Activated CD8-positive, alpha-beta memory T cell treated with anti-CD3 and anti-CD28 coated beads, Interleukin-2, amount 10 ng/mL, durations not matched to agents 7 days and 5 days (primary cell): ENCODE measurements around the gene STK11IP. TPM values are rescaled to one million over a fixed set of nuclear protein-coding genes. Genes with fewer than 3 reads are reported as not detected.

Experiments used
- ATAC-seq: fragments of 150-1000 bp; cut with Tn5 transposase; one replicate; pipeline ENCODE4 v1.10.0; 2021; ENCODE audit warnings: moderate library complexity
- CTCF ChIA-PET: fragments of 350-600 bp; sonication (Branson Sonifier 250); formaldehyde crosslinking; loops from one replicate; lab custom pipeline; 2021; ENCODE audit warnings: antibody characterized with exemption; lab: Charles Lee
- DNase-seq: peaks from one replicate; pipeline ENCODE4 v3.0.0-alpha.2; 2020
- H3K27ac Mint-ChIP-seq: one replicate; pipeline ENCODE4 v1.8.0; 2021; ENCODE audit warnings: mild to moderate bottlenecking, mixed read lengths
- H3K27me3 Mint-ChIP-seq: one replicate; pipeline ENCODE4 v1.8.0; 2021; ENCODE audit warnings: mixed read lengths
- H3K36me3 Mint-ChIP-seq: one replicate; pipeline ENCODE4 v1.8.0; 2021; ENCODE audit warnings: mild to moderate bottlenecking, mixed read lengths
- H3K4me1 Mint-ChIP-seq: one replicate; pipeline ENCODE4 v1.8.0; 2021; ENCODE audit warnings: mixed read lengths
- H3K4me3 Mint-ChIP-seq: one replicate; pipeline ENCODE4 v1.8.0; 2021; ENCODE audit warnings: mild to moderate bottlenecking, moderate library complexity, mixed read lengths
- H3K9me3 Mint-ChIP-seq: one replicate; pipeline ENCODE4 v1.8.0; 2022; ENCODE audit warnings: low read depth, mixed read lengths
- total RNA-seq, 2 experiments: library from RNA; stranded (reverse); gene quantifications; one replicate each; pipeline ENCODE4 v1.2.3, GENCODE V29; 2021

The STK11IP gene
- total RNA-seq, 2 experiments from 2014 or later: 27.7 to 30.8 TPM

GRCh38 chr2:219638948-219639755 is 41.5 kb downstream of the STK11IP start:
- peaks cover 3% of the 10 kb centered on the region for H3K27me3 Mint-ChIP-seq
- peaks cover 17% of the 10 kb centered on the region for H3K4me1 Mint-ChIP-seq

DNA sequence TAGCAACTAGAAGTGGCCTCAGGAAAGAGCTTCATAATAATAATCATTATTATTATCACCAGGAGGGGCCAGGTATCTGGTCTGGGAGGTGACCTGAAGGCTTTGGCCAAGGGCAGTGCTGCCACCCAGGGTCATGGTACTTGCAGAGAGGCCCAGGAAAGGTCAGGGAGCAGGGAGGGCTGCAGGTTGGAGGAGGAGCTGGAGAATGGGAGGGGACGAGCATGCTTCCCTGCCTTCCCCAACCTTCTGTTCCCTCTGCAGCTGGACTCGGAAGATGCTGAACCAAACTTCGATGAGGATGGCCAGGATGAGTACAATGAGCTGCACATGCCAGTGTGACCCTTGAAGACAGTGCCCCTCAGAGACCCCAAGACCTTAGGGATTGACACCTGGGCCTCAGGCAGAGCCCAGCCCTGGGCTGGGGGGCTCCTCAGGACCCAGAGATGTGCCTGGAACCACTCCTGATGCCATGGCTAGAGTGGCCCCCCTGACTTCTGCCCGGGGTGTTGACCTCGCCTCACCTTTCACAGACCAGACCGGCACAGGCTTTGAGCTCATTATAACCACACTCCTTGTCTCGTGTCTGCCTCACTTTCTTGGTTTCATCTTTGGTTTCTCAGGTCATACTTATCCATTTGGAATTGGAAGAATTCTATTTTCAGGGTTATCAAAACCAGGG is 43.9 kb downstream of the STK11IP start:
- H3K9me3 Mint-ChIP-seq: no peaks in the 10 kb centered on the region
- CTCF ChIA-PET: interaction anchor here (0.9 to 4.7 kb wide), 9 partner anchors 9 to 238 kb away, joined by 3 to 89 read pairs (median 4); partner anchors contain the start of genes CHPF and TMEM198
- no peak for ATAC-seq
- no peak overlapping the region for H3K27ac Mint-ChIP-seq
- H3K4me3 Mint-ChIP-seq: no peak overlapping the region
- no peak for DNase-seq
- peaks cover 17% of the 10 kb centered on the region for H3K4me1 Mint-ChIP-seq
- peaks cover 3% of the 10 kb centered on the region for H3K27me3 Mint-ChIP-seq
- no peaks in the 10 kb centered on the region for H3K36me3 Mint-ChIP-seq

More at GRCh38 chr2:219638948-219639755, 41.5 kb downstream of the STK11IP start:
- ATAC-seq: no peak
- DNase-seq: no peak
- Mint-ChIP-seq H3K36me3 (no peaks in the 10 kb centered on the region), H3K9me3 (no peaks in the 10 kb centered on the region), H3K4me3 (no peak overlapping the region), H3K27ac (no peak overlapping the region)
- CTCF ChIA-PET: interaction anchor here (0.6 to 2.0 kb wide), 4 partner anchors 79 to 103 kb away, joined by 3 to 6 read pairs (median 3); no protein-coding TSS in a partner anchor

GRCh38 chr2:219642069-219642454 is 44.4 kb downstream of the STK11IP start:
- no peak for ATAC-seq
- H3K4me1 Mint-ChIP-seq: peaks cover 17% of the 10 kb centered on the region
- no peak overlapping the region for H3K4me3 Mint-ChIP-seq
- H3K27me3 Mint-ChIP-seq: peaks cover 3% of the 10 kb centered on the region
- CTCF ChIA-PET: interaction anchor here (0.9 to 4.7 kb wide), 14 partner anchors 9 to 239 kb away, joined by 3 to 89 read pairs (median 4); partner anchors contain the start of genes CHPF, GMPPA and TMEM198
- no peak overlapping the region for H3K27ac Mint-ChIP-seq
- H3K36me3 Mint-ChIP-seq: no peaks in the 10 kb centered on the region
- no peaks in the 10 kb centered on the region for H3K9me3 Mint-ChIP-seq
- DNase-seq: no peak

DNA sequence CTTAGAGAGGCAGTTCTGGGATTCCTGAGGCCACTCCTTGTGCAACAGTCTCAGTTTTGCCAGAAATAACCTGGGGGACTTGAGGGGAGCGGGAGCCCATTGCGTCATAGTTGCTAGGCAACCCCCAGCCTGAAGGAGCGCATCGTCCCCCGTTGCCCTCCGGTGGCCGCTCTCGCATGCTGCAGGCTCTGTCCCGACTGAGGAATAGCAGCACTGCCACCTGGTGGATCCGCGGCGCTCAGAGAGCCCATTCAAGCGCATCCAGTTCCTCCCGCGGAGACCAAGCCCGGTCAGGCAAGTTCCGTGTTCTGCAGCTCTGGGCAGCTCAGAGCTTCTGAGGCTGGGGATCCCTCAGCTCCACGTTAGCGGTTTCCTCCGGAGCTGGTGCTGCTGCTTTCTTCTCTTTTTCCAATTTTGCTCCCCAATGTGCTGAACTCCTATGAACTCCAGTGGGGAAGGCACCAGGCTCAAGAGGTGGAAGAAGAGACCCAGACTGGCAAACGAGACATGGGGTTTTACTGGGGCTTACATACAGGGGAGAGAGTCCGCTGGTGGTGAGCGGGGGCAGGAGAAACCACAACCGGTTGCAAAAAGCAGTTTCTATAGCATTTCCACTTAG is 44.9 kb downstream of the STK11IP start:
- DNase-seq: peak; percentile 95
- CTCF ChIA-PET: interaction anchor here (0.7 to 4.7 kb wide), 14 partner anchors 9 to 144 kb away, joined by 3 to 89 read pairs (median 4); partner anchors contain the start of genes CHPF, GMPPA, STK11IP and TMEM198
- Mint-ChIP-seq H3K4me3 (no peak overlapping the region), H3K27me3 (peaks cover 3% of the 10 kb centered on the region), H3K9me3 (no peaks in the 10 kb centered on the region), H3K36me3 (no peaks in the 10 kb centered on the region), H3K4me1 (peaks cover 17% of the 10 kb centered on the region), H3K27ac (no peak overlapping the region)
- peak; percentile 99 for ATAC-seq

- ATAC-seq (no peak), DNase-seq (no peak)
- H3K27ac Mint-ChIP-seq: no peak overlapping the region
- no peaks in the 10 kb centered on the region for H3K9me3 Mint-ChIP-seq
- H3K36me3 Mint-ChIP-seq: no peaks in the 10 kb centered on the region
- no peak overlapping the region for H3K4me3 Mint-ChIP-seq
- CTCF ChIA-PET: interaction anchor here (0.7 to 4.7 kb wide), 13 partner anchors 9 to 145 kb away, joined by 3 to 89 read pairs (median 4); partner anchors contain the start of genes CHPF, GMPPA, STK11IP and TMEM198
- peaks cover 5% of the 10 kb centered on the region for H3K27me3 Mint-ChIP-seq
- H3K4me1 Mint-ChIP-seq: peaks cover 17% of the 10 kb centered on the region
Observed at GRCh38 chr2:219643084-219643473, 45.4 kb downstream of the STK11IP start.

DNA sequence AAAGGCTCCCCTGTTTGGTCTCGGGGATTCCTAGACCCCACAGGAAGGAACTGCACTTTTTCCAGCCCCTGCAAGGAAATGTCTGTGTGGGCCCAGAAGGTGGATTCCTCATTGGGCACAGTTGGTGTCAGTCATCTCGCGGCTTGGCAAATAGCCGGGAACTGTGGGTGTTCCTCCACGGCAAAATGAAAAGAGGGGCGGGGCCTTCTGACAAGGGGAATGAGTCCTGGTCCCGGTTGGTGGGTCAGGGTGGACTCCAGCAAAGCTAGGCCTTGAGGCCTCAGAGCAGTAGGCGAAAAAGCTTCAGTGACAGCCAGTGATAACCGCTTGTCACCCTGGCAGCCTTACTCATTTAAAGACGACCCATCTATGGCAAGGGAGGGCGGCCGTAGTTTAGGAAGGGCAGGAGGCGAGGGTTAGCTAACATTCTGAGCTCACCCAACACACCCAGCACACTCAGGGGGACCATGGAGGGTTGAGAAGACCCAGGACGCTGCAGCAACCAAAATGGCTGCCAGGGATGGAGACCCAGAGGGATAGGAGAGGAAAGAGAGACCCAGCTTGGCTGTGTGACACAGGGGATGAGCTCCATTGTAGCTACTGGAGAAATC is 46.2 kb downstream of the STK11IP start:
- Mint-ChIP-seq H3K27me3 (peaks cover 10% of the 10 kb centered on the region), H3K4me3 (no peak overlapping the region), H3K4me1 (peaks cover 15% of the 10 kb centered on the region), H3K36me3 (no peaks in the 10 kb centered on the region), H3K9me3 (no peaks in the 10 kb centered on the region), H3K27ac (no peak overlapping the region)
- DNase-seq: no peak
- ATAC-seq: no peak
- CTCF ChIA-PET: interaction anchor here (1.1 to 4.7 kb wide), 2 partner anchors 103 to 241 kb away, joined by 4 to 89 read pairs; partner anchors contain the start of genes CHPF and TMEM198

DNA sequence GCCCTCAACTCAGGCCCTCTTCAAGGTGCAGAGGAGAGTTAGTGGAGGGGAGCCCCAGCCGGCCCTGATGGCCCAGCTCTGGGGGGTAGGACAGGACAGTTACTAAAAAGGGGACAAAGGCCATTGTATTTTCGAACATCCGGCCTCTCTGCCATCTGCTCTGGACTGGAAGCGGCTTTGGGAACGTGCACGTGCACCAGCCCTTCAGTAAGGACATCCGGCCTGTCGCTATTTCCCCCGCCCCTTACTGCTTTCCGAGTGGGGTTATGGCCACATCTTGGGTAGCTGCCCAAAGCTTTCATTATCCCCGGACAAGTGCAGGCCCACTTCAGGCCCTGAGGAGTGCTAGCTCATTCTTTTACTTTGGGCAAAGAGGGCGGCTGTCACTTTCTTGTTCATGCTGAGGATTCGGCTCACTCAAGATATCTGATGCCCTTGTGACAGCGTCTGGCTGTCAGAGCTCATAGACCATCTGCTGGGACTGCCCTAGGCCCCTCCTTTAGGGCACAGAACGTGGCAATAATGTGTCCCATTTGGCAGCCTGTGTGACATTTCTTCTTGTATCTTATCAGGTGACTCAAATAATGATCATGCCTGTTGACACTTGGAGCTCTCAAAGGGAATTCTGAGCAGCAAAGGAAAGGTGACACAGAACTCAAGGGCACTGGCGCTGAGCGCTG is 47.3 kb downstream of the STK11IP start:
- Mint-ChIP-seq H3K9me3 (no peaks in the 10 kb centered on the region), H3K4me1 (peaks cover 12% of the 10 kb centered on the region), H3K27me3 (peaks cover 11% of the 10 kb centered on the region), H3K4me3 (no peak overlapping the region), H3K36me3 (no peaks in the 10 kb centered on the region), H3K27ac (no peak overlapping the region)
- DNase-seq: no peak
- CTCF ChIA-PET: interaction anchor here (0.8 to 4.7 kb wide), 4 partner anchors 13 to 242 kb away, joined by 3 to 89 read pairs (median 4); partner anchors contain the start of genes CHPF and TMEM198
- no peak for ATAC-seq

DNA sequence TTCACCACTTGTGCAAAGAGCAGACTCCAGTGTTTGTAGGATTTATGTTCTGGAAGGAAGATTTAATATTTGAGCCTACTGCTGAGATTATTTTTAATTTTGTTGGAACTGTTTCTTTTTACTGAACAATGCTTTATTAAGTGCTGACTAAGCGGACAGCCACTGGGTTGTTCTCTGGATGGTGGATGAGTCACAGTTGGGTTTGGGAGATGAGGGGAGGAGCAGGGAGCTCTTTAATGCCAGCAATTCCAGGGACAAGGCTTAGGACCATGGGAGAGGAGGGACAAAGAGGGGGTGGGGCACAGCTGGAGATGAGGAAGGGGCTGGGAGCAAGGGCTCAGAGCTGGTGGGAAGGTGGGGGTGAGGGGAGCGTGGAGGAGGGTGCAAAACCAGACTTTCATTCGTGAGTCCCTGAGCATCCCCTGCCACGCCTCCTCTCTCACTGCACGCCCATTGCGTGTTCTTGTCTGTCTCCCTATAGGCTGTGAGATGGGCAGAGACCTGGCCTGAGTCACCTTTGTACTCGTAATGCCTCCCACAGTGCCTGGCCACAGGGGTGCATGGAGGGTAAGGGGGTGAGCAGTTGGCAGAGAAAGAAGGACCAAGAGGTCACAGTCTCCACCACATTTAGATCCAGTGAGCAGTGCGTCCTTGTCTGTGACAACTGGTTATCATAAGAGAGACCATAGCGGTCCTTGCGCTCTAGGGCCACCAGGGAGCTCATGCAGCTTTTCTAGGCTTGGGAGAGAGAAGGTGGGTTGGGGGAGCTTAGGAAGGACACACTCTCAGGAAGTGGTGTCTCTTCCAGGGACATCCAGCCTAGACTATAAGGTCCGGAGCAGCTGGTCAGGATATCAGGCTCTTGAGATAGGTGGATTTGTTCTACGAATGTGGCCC is 48.2 kb downstream of the STK11IP start:
- CTCF ChIA-PET: interaction anchor here (1.2 to 4.7 kb wide), 2 partner anchors 85 to 105 kb away, joined by 3 to 89 read pairs; partner anchors contain the start of genes CHPF and TMEM198
- no peak overlapping the region for H3K4me3 Mint-ChIP-seq
- H3K27ac Mint-ChIP-seq: no peak overlapping the region
- no peaks in the 10 kb centered on the region for H3K36me3 Mint-ChIP-seq
- peaks cover 12% of the 10 kb centered on the region for H3K4me1 Mint-ChIP-seq
- DNase-seq: no peak
- peaks cover 19% of the 10 kb centered on the region for H3K27me3 Mint-ChIP-seq
- no peaks in the 10 kb centered on the region for H3K9me3 Mint-ChIP-seq
- ATAC-seq: no peak

DNA sequence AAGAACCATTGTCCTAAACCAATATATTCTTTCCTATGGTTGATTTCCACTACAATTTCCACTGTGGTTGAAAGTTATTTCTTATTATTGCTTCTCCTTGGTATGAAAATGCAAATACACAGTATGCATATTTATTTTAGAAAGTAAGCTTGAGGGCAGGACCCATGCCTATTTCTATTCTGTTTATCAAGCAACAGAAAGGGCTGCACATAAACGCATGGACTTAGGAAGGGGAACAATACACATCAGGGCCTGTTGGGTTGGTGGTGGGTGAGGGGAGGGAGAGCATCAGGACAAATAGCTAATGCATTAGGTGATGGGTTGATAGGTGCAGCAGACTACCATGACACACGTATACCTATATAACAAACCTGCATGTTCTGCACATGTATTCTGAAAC is 50.5 kb downstream of the STK11IP start:
- no peak overlapping the region for H3K4me3 Mint-ChIP-seq
- CTCF ChIA-PET: interaction anchor here (1.5 kb wide), 1 partner anchor 107 kb away, joined by 5 read pairs; no protein-coding TSS in a partner anchor
- no peaks in the 10 kb centered on the region for H3K9me3 Mint-ChIP-seq
- H3K4me1 Mint-ChIP-seq: peaks cover 2% of the 10 kb centered on the region
- H3K27me3 Mint-ChIP-seq: peaks cover 28% of the 10 kb centered on the region
- DNase-seq (peak; percentile 4), ATAC-seq (no peak)
- H3K27ac Mint-ChIP-seq: no peak overlapping the region
- no peaks in the 10 kb centered on the region for H3K36me3 Mint-ChIP-seq

DNA sequence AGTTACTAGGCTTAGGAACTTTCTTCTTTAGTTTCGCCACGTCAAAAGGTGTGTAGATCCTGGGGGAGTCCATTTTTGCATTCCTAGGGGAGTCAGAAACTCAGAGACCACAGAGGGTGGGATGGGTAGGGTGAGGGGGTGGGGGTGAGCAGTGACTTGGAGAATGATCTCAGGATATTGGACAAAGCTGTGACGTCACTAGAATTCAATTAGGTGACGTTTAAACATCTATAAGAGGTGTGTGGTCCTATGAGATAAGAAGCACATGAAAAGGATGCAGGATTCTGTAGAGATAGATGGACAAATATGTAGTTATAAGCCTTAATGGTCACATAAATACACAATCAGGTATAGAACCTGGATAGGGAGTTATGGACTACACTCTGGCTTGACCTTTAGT is 51.3 kb downstream of the STK11IP start:
- CTCF ChIA-PET: no interaction called here
- peaks cover 33% of the 10 kb centered on the region for H3K27me3 Mint-ChIP-seq

DNA sequence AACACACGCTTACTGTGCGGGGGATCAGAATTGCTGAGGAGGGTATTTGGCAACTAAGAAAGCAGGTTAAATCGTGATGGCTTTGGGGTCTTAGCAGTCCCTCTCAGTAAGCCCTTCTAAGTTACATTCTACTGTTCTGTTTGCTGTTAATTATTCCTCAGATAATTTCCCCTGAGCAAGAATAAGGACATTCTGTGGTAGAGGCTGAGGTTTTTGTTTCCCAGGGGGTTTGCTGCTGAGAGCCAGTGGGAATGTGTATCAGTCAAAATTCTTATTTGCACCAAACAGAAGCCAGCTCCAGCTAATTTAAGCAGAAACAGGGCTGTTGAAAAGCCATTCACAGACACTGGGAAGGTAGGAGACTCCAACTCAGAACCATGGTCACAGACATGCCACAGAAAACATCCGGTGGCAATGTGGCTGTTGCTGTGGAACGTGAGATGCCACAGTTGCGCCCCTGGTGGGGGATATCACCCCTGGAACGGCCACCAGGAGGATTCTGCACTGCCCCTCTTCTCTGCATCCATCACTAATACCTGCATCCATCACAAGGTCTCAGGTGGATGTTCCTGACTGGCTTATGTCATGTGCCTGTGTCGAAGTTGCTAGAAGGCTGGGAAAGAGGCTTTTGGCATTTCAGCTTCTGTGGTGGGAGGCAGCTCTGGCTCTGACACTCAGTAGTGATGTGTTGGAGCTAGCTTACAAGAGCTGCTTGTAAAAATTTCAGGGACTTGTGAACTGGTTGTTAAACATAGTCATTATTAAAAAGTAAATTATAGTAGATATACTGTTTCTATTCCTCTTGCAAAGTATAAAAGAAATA is 53.0 kb downstream of the STK11IP start:
- no peak overlapping the region for H3K4me3 Mint-ChIP-seq
- H3K36me3 Mint-ChIP-seq: no peaks in the 10 kb centered on the region
- H3K27ac Mint-ChIP-seq: no peak overlapping the region
- H3K27me3 Mint-ChIP-seq: peaks cover 38% of the 10 kb centered on the region
- CTCF ChIA-PET: interaction anchor here (0.6 to 1.2 kb wide), 4 partner anchors 10 to 140 kb away, joined by 3 to 4 read pairs (median 4); no protein-coding TSS in a partner anchor
- H3K9me3 Mint-ChIP-seq: no peaks in the 10 kb centered on the region
- DNase-seq: no peak
- no peak for ATAC-seq
- H3K4me1 Mint-ChIP-seq: no peaks in the 10 kb centered on the region

More for the DNA sequence above, 51.3 kb downstream of the STK11IP start:
- DNase-seq: no peak
- Mint-ChIP-seq H3K4me1 (no peaks in the 10 kb centered on the region), H3K27ac (no peak overlapping the region), H3K36me3 (no peaks in the 10 kb centered on the region), H3K4me3 (no peak overlapping the region), H3K9me3 (no peaks in the 10 kb centered on the region)
- ATAC-seq: no peak
